HT1080 (cell line): ENCODE data around the gene GOLIM4. TPM values are rescaled to one million over a fixed set of nuclear protein-coding genes. Genes with fewer than 3 reads are reported as not detected.
"Not testable (repeated sequence)": the region's sequence is repeated elsewhere in the genome, so short reads cannot be mapped to it uniquely, and the experiment has no call there.

Experiments used
- DNase-seq: peaks from one replicate; pipeline ENCODE4 v3.0.0-alpha.2; 2015; ENCODE audit warnings: low read depth
- polyA plus RNA-seq, 2 experiments: library from polyadenylated mRNA; depleted of rRNA; stranded (reverse); fragments of >200 nt; gene quantifications; 2 replicates each; pipeline ENCODE4 v1.2.3, GENCODE V29; 2015
- total RNA-seq: library from RNA; depleted of rRNA; stranded (reverse); fragments of >200 nt; shearing (Covaris generic); gene quantifications from 2 replicates; pipeline ENCODE4 v1.2.3, GENCODE V29; 2014; rRNA removed

GOLIM4 gene, protein sequence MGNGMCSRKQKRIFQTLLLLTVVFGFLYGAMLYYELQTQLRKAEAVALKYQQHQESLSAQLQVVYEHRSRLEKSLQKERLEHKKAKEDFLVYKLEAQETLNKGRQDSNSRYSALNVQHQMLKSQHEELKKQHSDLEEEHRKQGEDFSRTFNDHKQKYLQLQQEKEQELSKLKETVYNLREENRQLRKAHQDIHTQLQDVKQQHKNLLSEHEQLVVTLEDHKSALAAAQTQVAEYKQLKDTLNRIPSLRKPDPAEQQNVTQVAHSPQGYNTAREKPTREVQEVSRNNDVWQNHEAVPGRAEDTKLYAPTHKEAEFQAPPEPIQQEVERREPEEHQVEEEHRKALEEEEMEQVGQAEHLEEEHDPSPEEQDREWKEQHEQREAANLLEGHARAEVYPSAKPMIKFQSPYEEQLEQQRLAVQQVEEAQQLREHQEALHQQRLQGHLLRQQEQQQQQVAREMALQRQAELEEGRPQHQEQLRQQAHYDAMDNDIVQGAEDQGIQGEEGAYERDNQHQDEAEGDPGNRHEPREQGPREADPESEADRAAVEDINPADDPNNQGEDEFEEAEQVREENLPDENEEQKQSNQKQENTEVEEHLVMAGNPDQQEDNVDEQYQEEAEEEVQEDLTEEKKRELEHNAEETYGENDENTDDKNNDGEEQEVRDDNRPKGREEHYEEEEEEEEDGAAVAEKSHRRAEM
- total RNA-seq, result 65.0 and 71.6 TPM in 2 replicates
- 19.7 and 21.6 TPM in 2 replicates for polyA plus RNA-seq (2015; cell fraction: cytosol; rRNA removed)
- polyA plus RNA-seq (2015; cell fraction: nucleus; rRNA removed), result 16.6 and 17.8 TPM in 2 replicates

GRCh38 chr3:168095611-168096209, at the start of gene GOLIM4:
GOLIM4 (minus strand) TSS chr3:168095924; CDS start chr3:168095285, 639 bp downstream.
- peak; percentile 100 for DNase-seq

DNA sequence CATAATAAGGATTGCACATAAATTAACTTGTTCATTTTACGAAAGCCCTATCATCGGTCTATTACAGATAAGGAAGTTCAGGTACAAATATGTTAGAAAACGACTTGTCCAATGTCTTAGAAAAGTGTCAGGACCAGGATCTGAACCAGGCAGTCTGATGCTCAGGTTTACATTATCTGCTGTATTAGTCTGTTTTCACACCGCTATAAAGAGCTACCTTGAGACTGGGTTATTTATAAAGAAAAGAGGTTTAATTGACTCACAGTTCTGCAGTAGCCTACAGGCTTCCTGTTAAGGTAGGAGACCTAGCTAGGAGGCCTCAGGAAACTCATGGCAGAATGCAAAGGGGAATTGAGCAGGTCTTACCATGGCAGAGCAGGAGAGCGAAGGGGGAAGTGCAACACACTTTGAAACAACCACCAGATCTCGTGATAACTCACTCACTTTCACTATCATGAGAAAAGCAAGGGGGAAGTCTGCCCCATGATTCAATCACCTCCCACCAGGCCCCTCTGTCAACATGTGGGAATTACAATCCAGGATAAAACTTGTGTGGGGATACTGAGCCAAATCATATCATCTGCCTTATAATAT, 45.8 kb upstream of the GOLIM4 start:
- no peak for DNase-seq

DNA sequence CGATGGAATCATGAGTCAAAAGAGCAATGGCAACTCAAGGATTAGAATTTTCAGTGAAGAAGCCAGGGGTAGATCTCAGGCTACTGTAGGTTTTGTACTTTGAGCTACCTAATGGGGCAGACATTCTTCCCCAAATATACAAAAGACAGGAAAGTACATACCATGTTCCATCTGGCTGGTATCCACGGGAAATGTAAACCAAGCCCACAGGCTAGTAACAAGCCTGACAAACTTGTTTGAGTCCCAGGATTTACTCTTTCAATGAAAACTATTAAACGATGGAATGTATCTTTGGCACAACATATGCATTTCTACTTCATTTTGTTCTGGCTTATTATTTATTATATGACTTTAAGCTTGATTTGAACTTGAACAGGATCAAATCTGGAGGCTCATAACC, 44.2 kb upstream of the GOLIM4 start:
- DNase-seq, result no peak

- no peak for DNase-seq
Observed at GRCh38 chr3:168138421-168138820, 42.7 kb upstream of the GOLIM4 start.

DNA sequence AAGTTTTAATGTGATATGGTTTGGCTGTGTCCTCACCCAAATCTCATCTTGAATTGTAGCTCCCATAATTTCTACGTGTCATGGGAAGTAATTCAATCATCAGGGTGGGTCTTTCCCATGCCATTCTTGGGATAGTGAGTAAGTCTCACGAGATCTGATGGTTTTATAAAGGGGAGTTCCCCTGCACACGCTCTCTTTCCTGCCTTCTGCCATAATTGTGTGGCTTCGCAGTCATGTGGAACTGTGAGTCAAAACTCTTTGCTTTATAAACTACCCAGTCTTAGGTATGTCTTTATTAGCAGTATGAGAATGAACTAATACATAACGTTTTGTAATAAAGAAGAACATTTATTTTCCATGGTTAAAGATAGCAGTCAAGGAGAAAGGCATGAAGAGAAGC, 39.2 kb upstream of the GOLIM4 start:
- no peak for DNase-seq

- DNase-seq, result not testable (repeated sequence)
Observed at GRCh38 chr3:168130250-168130649, 34.5 kb upstream of the GOLIM4 start.

GRCh38 chr3:168128463-168128862, 32.7 kb upstream of the GOLIM4 start:
- DNase-seq, result not testable (repeated sequence)

GRCh38 chr3:168127466-168127865, 31.7 kb upstream of the GOLIM4 start:
- no peak for DNase-seq

DNA sequence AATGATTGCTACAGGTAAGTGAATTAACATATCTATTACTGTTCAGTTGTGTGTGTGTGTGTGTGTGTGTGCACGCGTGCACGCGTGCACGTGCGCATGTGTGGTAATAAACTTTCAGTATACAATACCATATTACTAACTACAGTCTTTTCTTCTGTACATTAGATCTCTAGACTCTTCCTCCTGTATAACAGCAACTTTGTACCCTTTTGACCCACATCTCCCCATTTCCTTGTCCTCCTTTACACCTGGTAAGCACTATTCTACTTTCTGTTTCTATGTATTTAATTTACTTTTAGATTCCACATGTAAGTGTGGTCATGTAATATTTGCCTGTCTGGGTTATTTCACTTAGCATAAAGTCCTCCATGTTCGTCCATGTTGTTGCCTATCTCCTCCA, 29.1 kb upstream of the GOLIM4 start:
- no peak for DNase-seq

- no peak for DNase-seq
Observed at GRCh38 chr3:168124291-168124690, 28.6 kb upstream of the GOLIM4 start.

GRCh38 chr3:168123201-168124176, 27.8 kb upstream of the GOLIM4 start:
- no peak for DNase-seq

DNA sequence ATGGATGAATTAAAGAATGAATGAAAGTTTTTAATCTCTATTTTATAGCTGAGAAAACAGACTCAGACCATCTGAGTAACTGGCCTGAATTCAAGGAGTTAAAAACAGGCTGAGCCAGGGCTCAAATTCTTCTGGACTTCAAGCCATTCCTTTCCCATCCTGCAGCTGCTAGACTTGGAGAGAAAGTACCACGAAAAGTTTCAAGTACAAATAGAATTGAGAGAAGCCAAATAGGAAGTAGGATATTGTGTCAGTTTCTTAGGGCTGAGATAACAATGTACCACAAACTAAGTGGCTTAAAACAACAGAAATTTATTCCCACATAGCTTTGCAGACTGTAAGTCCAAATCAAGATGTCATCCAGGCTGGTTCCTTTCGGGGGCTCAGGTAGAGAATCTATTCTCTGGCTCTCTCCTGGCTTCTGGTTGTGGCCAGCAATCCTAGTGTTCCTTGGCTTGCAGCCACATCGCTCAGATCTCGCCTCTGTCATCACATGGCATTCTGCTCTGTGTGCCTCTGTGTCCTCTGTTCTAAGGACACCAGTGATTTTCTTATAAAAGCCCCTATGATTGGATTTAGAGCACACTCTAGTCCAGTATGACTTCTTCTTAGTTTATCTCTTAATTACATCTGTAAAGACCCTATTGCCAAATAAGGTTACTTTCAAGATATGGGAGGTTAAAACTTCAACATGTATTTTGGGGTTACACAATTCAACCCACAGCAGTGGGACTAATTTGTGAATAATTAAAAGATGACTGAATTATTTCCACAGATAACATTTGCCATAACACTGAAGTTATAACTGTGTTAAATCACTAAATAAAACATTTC, 25.7 kb upstream of the GOLIM4 start:
- no peak for DNase-seq

GRCh38 chr3:168117853-168118313, 22.2 kb upstream of the GOLIM4 start:
- DNase-seq, result peak; percentile 73

GRCh38 chr3:168117059-168117458, 21.3 kb upstream of the GOLIM4 start:
- DNase-seq, result no peak

- DNase-seq, result no peak
Observed at GRCh38 chr3:168116279-168116678, 20.6 kb upstream of the GOLIM4 start.

GRCh38 chr3:168113848-168114247, 18.1 kb upstream of the GOLIM4 start:
- DNase-seq, result no peak

DNA sequence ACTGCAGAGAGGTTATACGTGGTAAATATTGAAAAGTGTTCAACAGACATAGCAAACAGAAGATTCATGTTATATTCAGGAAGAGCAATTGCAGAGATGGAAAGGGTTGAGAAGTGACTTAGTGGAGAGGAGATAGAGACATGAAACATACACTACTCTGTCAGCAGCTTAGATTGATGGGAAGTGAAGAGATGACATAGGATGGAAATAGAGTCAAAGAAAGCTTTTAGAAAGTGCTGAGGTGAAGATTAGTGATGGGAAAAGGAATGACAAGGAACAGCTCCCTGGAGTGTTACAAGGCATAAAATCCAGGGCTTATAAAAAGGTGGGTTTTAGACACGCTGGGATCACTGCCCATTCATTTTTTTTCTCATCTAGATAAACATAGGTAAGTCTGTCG, 17.2 kb upstream of the GOLIM4 start:
- DNase-seq, result no peak

- DNase-seq, result no peak
Observed at GRCh38 chr3:168104361-168104760, 8.6 kb upstream of the GOLIM4 start.

GRCh38 chr3:168102735-168103410, 7.1 kb upstream of the GOLIM4 start:
- no peak for DNase-seq
